GM18907 (cell line): ENCODE measurements around the gene HSPG2.
"Not testable (repeated sequence)": the region's sequence is repeated elsewhere in the genome, so short reads cannot be mapped to it uniquely, and the experiment has no call there.

Experiments
- ATAC-seq: cut with Tn5 transposase; IDR thresholded peaks from one replicate; pipeline ENCODE4 v1.9.1; 2021; ENCODE audit warnings: mild to moderate bottlenecking, moderate library complexity; ENCODE audit not compliant: unreplicated experiment

Gene HSPG2

DNA sequence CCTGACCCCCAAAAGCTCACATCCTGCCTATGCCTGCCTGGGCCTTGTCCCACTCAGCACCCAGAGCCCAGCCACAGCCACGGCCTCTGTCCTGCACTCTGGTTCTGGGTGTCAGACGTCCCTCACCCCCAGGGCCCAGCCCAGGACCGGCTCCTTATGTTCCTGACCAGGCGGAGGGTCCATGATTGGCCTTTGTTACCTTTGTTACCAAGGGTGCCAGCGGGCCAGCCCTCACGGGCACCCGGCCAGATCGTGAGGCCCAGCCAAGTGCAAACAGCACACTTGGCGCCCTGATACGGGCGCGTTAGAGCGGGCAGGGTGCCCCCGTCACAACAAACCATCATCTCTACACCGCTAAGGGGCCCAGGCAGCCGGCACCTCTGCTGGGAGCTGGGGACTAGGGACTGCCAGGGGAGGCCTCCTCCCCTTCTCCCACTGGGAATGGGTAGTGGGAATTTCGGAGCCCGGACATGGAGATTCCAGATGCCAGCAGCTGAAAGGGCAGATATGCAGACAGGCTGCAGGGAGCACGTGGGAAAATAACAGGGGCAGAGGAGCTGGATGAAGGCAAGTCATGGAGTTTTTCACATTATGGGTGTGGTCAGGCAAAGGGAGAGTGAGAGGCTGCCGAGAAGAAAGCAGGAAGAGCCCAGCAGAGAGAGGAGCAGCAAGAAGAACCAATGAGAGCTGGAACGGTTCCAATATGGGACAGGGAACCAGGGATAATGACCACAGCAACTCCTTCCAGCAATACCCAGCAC lies 22.1 kb downstream of the HSPG2 start:
- ATAC-seq, result no peak

DNA sequence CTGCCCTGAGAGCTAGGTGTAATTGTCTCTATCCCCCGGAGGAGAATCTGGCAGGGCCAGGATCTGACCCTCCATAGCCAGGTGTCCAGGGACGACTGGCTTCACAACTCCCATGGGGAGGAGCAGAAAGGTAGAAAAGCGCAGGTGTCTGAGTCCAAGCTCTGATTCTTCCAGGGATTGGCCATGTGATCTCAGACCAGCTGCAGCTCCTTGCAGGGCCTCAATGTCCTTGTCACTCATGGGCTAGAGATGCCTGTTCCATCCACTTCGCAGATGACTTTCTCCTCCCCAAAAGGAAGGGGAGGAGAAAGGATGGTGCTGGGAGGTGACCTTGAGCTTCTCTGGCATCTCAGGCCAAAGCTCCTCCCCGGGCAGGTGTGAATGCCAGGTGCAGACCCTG lies 22.7 kb downstream of the HSPG2 start:
- ATAC-seq, result no peak

DNA sequence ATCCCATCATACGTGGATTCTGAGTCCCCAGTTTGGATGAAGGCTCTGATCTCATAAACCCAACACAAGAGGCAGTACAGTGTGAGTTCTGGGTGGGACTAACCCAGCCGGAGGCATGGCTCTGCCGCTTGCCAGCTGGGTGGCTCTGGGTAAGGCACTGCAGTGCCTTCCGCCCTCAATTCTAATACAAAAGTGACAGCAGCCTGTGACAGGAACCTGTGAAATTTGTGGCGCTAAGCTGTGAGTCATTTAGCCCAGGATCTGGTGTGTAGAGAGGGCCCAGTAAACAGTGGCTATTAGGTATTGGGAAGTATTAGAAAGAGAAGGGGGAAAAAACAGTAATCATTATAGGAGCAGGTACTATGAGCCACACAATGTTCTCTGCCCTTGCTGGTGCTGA lies 23.3 kb downstream of the HSPG2 start:
- ATAC-seq, result no peak

DNA sequence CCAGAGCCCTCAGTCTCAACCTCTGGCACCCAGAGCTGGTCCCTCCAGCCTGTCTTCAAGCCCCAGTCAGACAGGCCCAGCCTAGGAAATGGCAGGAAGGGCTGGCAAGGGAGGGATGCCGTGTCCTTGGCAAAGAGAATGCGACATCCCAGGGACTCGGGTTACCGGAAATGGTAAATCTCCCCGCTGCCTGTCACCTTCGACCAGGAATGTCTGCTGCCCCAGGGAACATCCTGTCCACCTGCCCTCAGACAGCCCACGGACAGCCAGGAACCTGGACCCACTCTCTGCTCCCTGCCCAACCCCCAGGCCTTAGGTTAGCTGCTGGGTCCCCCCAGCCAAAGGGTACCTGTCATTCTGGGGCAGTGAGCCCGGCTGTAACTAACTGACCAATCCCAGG lies 23.9 kb downstream of the HSPG2 start:
- no peak for ATAC-seq

DNA sequence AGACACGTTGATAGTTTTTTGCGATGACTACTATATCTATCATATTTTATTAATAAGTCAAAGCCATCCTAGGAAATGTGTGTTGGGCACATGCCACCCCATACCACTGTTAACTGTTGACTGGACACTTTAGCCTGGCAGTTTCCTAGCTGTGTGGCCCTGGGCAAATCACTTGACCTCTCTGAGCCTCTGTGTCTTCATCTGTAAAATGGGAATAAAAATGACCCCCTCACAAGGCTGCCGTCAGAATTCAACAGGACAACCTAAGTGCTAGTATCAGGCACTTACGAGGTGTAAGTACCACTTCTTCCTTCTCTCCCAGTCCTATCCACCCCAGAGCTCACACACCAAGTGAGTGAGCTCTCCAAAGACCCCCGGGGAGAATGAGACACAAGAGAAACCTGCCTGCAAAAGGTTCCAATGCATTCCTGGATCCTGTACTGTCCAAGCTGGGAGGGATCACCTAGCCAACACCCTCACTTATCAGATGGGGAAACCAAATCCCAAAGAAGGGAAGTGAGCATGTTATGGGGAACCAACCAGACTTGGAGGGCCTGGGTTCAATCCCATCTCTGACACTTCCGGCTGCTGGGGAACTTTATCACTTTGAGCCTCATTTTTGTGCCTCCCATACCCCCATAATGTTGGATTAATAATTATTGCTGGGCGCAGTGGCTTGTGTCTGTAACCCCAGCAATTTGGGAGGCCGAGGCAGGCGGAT lies 24.9 kb downstream of the HSPG2 start:
- ATAC-seq, result no peak

DNA sequence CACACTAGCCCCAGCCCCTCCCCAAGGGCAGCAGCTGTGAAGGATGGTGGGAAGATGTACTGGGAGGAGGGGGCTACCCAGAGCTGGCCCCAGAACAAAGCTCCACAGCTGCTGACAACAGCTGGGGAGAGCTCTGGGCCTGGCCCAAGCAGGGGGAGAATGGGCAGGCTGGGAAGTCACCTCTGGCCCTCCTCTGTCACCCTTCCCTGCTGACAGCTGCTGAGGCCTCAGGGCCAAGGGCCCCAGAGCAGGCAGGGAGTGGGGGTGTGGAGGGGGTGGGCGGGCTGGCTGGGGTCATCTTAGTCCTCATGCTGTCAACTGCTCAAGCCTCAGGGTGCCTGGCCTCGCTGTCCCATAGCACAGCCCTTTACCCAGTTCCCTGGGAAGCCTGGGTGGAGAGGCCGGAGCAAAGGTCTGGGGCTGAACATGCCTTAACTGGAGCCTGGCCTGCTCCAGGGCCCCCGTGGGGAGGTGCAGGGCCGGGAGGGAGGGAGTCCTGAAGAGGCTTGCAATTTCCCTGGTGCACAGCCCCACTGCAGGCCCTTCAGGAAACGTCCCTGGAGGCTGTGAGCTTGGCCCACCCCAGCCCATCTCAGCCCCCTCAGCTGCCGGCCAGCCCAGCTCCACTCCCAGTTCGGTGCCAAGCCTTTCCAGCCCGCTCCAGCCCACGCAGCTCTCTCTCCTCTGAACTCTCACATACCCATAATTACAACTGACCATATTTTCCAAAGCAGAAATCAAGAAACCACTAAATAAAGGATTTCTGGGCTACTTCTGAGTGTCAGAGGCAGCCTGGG lies 25.7 kb downstream of the HSPG2 start:
- no peak for ATAC-seq

DNA sequence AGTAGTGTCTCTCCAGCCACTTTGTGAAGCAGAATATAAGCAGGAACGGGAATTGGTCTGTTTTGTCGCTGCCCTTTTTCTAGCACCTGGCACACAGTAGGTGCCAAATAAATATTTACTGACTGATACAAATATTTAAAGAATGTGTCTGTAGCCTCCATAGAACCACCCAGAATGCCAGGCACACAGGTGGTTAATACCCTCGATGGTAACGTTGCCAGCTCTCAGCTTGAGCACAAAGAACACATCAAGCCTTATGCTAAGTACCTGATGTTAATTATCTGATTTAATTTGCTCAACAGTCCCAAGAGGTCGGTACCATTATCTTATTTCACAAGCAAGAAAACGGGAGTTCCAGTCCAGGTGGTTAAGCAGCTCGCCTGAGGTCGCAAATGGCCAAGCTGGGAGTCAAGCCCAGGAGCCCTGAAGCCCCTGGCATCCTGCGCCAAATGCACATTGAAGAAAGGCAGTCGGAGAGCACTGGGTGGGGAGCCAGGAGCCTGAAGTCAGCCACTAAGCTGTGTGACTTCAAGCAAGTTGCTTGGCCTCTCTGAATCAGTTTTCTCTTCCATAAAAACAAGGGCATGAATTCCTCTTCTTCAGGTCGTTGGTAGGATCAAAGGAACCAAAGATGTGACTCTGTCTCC lies 26.4 kb downstream of the HSPG2 start:
- ATAC-seq, result no peak

DNA sequence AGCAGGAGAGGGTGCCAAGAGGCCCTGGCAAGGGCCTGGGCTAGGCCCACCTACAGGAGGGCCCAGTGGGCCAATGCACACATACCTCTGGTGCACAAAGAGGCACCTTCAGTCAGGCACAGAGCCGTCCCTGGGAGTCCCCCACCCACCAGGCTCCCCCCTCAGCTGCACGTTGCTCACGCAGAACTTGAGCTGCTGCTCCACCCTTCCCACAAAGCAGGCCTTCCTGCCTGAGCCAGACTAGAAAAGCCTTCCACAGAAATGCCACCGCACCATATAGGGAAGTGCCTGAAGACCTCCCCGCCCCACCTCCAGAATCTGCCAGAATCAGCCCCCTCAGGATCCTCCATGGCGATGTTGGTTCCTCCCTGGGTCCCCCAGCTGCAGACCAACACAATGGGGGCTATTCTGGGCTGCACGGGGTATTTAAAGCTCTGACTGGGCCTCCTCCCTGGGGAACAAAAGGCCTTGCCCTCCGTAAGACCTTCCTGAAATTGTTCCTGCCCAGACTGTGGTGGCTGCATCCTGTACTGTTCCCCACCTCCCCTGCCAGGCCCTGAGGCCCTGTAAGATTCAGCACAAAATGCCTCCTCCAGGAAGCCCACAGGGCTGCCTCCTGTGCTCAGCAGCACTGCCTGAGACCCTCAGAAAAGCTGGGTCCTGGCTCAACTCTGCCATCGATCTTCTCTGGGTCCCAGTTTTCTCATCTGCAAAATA lies 27.2 kb downstream of the HSPG2 start:
- ATAC-seq, result no peak

DNA sequence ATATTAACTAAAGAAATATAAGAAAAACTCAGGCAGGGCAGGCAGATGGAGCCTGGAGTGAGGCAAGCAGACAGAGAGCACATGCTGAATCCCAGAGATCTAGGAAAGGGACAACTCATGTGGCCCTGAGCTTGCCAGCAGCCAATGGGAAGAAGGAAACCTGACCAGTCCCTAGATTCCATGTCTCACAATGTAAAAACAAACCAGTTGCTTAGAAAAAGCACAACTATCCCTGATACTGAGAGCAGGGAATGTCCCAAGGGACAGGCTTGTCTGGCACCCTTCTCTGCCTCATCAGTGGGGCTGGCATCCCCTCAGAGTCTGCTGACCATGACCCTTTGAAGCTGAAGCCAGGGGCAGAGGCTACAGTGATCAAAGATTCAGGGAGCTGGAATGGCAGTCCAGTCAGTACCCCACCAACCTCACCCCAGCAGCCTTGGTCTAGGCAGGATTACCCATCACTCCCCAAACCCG lies 27.8 kb downstream of the HSPG2 start:
- ATAC-seq, result no peak

DNA sequence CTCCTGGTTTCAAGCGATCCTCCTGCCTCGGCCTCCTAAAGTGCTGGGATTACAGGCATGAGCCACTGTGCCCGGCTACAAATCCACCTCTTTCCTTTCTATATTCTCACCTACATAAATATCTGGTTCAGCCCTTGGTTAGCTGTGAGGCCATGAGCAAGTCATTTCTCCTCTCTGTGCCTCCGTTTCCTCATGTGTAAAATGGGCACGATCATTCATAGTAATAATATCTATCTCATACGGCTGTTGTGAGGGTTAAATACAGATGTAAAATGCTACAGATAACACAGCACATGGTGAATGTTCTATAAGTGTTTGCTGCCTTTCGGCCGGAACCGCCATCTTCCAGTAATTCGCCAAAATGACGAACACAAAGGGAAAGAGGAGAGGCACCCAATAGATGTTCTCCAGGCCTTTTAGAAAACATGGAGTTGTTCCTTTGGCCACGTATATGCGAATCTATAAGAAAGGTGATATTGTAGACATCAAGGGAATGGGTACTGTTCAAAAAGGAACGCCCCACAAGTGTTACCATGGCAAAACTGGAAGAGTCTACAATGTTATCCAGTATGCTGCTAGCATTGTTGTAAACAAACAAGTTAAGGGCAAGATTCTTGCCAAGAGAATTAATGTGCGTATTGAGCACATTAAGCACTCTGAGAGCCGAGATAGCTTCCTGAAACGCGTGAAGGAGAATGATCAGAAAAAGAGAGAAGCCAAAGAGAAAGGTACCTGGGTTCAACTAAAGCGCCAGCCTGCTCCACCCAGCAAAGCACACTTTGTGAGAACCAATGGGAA lies 29.2 kb downstream of the HSPG2 start:
- ATAC-seq, result not testable (repeated sequence)

DNA sequence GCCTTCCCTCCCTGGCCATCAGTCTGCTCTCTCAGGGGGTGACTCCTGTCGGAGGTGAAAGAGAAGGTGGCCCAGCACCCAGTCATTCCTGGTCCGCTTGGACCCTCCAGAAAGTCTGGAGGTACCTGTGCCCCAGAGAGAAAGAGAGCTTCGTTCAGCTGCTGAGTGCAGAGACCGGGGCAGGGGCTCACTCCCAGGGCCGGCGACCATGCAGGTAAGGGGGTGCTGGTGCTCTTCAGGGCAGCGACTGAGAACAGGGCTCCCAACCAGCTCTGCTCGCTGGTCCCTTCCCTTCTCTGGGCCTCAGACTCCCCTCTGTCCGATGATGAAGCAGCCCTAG lies 30.1 kb downstream of the HSPG2 start:
- no peak for ATAC-seq

DNA sequence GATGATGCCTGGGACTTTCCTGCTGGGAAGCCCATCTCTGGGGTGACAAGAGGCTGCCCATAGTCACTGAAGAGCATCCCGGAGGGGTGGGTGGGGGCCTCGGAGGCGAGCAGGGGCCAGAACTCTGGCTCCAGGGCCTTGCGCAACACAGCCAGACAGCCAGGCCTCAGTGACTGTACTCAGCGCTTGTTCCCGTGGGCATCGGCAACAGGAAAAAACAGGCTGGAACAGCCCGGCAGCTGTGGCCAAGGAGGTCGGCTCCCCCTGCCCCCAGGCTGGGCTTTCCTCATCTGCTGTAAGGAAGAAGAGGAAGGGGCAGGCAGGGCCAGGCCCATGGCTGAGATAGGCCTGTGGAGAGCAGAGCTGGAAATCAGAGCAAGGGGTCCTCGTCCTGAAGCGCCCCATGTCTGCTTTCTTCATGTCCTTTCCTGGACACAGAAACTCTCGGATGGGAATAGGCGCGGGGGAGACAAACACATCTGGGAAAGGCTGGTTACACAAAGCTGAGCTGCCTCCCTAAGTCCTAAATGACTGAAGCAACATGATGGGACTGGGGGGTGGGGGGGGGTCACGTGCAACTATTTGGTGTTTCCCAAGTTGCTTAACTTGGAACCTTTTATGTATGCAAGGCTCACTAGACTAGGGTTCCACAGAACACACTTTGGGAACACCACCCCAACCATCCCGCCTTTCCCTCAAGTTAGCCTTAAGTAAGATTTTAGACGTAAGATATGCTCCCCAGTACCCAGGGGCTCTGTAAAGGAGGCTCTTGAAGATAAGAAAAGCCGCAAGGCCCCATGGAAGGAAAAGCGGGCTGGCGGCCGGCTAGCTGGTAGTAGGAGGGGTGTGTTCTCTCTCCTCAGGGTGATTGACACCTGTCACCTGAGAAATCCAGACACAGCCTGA lies 30.7 kb downstream of the HSPG2 start:
- no peak for ATAC-seq

DNA sequence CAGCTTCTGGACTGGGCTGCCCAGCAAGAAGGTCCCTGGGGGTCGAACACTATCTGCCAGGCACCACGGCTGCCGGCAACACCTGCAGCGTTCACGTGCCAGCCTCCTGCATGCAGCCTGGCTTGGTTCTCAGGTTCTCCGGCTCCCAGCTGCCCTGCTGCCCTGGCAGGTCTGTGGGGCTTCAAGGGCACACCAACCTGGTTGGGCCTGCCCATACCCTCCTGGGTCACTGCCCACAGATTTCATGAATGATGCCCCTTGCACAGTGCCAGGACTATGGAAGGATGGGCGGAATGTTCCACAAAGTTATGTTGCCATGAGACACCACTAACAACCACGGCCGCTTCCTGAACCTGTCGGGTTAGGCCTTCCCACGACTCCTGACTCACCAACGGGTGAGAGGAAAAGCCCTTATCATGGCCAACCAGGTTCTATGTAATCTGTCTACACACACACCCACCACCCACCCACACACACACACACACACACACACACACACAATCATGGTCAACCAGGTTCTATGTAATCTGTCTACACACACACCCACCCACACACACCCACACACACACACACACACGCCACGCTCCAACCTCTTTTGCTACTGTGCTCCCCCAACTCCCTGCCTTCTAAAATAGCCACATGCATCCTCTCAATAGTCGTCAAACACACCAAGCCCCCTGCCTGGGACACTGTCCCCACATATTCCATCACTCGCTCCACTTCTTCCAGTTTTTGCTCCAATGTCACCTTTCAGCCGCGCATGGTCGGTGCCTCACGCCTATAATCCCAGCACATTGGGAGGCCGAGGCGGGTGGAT lies 32.2 kb downstream of the HSPG2 start:
- ATAC-seq, result no peak

DNA sequence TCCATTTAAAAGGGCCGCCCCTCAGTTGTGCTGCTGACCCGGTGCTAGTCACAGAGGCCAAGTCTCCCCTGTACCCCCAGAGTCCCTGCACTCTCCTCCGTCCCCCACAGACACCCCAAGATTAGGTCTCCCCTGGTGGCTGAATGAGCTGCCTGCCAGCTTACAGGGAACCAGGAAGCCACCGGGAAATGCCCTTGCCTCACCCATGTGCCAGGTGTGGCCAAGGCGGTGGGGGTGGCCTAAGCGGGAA lies 32.7 kb downstream of the HSPG2 start:
- no peak for ATAC-seq

DNA sequence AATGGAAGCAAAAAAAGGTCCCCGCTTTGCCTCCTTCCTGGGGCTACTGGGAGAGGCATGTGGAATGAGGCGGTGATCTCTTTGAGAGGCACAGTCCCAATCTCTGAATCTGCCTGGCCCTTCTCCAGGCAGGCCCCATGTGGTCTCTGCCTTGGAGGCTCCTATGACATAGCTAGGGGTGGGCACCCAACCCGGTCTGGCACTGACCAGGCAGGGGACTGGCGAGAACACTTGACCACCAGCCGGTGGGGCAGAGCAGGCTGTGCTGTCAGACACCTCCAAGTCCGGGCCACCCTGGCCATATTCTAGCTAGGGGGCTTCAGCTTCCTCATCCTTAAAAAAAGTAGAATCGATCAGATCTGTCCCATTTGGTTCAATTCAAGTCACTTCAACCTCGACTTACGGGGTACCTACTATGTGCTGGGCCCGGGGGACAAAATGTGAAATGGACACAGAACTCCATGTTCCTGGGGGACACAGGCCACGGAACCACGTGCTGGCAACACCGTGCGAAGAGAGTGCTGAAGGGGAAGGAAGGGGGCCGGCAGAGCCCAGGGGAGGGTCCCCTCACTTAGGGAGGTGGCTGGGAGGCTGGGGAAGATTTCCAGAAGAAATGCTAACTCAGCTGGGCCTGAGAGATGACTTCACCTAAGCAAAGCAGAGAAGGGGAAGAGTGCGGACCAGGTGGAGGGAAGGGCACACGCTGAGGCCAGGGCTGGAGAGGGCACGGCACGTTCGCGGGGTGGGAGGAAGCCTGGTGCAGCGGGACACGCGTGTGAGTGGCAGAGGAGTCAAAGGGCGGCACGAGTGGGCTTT lies 33.3 kb downstream of the HSPG2 start:
- ATAC-seq, result no peak

DNA sequence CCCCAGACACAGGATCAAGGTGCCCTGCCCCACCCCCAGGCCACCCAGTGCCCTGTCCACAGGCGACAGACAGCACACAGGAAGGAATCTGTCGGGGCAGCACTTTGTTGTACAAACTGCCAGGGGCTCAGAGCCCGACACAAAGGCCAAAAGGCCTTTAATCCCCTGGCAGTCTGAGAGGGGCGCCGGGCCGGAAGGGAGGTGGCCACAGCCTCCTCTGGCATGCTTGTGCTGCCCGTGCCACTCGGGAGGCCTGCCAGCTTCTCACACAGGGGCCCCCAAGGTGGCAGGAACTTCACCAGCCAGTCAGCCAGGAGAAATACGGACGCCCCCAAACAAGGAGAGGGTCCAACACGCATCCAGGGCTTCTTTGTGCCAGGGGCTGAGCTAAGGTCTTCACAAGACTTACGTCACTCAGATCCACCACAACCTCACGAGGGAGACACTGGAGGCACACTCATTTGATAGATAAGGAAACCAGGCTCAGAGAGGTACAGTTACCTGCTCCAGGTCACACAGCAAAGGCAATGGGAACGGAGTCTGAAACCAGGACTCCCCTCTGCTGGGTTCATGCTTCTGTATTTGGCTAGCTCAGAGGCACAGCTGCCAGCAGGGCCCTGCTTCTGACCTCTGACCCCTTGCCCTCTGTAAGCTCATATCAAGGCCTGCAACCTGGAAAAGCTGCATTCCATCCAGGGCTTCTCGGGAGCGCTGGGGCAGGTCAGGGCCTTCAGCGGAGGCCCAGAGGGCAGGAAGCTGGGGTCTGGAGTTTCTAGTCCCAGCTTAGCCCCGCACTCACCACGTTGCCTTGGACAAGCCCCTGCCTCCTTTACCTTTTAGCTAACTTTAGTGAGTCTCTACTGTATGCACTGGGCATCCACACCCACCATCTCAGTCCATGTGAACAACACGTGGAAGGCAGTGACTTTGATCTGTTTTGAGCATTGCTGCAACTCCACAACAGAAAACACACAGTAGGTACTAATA lies 34.8 kb downstream of the HSPG2 start:
- ATAC-seq, result no peak
